HepG2 (cell line): ENCODE data around the gene LMTK2. TPM values are rescaled to one million over a fixed set of nuclear protein-coding genes. Genes with fewer than 3 reads are reported as not detected.

Experiments used
- ATAC-seq: fragments of 200-7000 bp; cut with Tn5 transposase; 3 replicates; pipeline ENCODE4 v1.9.1; 2020; ENCODE audit warnings: mild to moderate bottlenecking, moderate library complexity
- BruUV-seq: library from RNA; stranded (reverse); fragments of 400-500 nt; replicated peaks from 2 replicates; lab custom pipeline; 2021; lab: Mats Ljungman, UMichigan
- CTCF ChIA-PET: fragments of 300-600 bp; formaldehyde crosslinking; extraction: SDS; loops from one replicate; lab custom pipeline; 2021; ENCODE audit warnings: low total read pairs, inconsistent platforms, low intra/inter-chr PET ratio; lab: Yijun Ruan, JAX
- POLR2A ChIA-PET: fragments of 350-600 bp; sonication (Branson Sonifier 250); formaldehyde crosslinking; loops from one replicate; lab custom pipeline; 2020; ENCODE audit warnings: antibody characterized with exemption, inconsistent platforms; lab: Yijun Ruan, JAX
- DNase-seq: peaks from one replicate; pipeline ENCODE4 v3.0.0-alpha.2; 2015; ENCODE audit warnings: low spot score
- FAIRE-seq: peaks from 3 replicates; lab custom pipeline; 2011; peaks lifted over from hg19 to GRCh38; lab: Jason Lieb, UNC
- H2AFZ ChIP-seq: one replicate; pipeline ENCODE4 v1.6.1; 2011; ENCODE audit warnings: low read length, inconsistent platforms
- H3K27ac ChIP-seq: fragments of 300-600 bp; 3 replicates; pipeline ENCODE4 v1.8.0; 2011; ENCODE audit warnings: mixed run types, mild to moderate bottlenecking, mixed read lengths, low read length, inconsistent platforms; ENCODE audit not compliant: insufficient read depth; ENCODE audit errors: extremely low read length
- H3K27me3 ChIP-seq, 2 experiments: fragments of 200-600 bp in 1 of 2; 2 replicates in 1 of 2; 3 replicates in 1 of 2; pipeline versions ENCODE4 v1.6.0 to v1.8.0; 2011; ENCODE audit warnings: low read length in 2 of 2, mild to moderate bottlenecking in 2 of 2, moderate library complexity in 2 of 2, inconsistent platforms in 1 of 2; ENCODE audit not compliant: insufficient read depth in 2 of 2, control insufficient read depth in 1 of 2
- H3K36me3 ChIP-seq, 2 experiments: fragments of 200-600 bp in 1 of 2; replicated peaks in 1 of 2; 2 replicates in 1 of 2; 3 replicates in 1 of 2; pipeline versions ENCODE4 v1.5.1 to v1.8.0; 2011; ENCODE audit warnings: low read length in 2 of 2, inconsistent platforms in 1 of 2; ENCODE audit not compliant: insufficient read depth in 2 of 2, control insufficient read depth in 1 of 2
- H3K4me1 ChIP-seq: 2 replicates; pipeline ENCODE4 v1.5.1; 2012; ENCODE audit warnings: low read length, inconsistent platforms; ENCODE audit not compliant: insufficient read depth
- H3K4me2 ChIP-seq: 2 replicates; pipeline ENCODE4 v1.6.0; 2011; ENCODE audit warnings: low read depth, low read length, inconsistent platforms
- H3K4me3 ChIP-seq, 3 experiments: fragments of 200-600 bp in 1 of 3; sonication (generic), shearing (Covaris generic) in 1 of 3; replicated peaks in 1 of 3; 2 replicates each; pipeline ENCODE4 v1.5.1; 2011 to 2016; ENCODE audit warnings: low read length in 3 of 3, inconsistent platforms in 2 of 3, low read depth in 2 of 3, mild to moderate bottlenecking in 2 of 3, control low read depth in 1 of 3, mixed read lengths in 1 of 3; ENCODE audit not compliant: insufficient read depth in 1 of 3
- H3K79me2 ChIP-seq: one replicate; pipeline ENCODE4 v1.6.1; 2011; ENCODE audit warnings: low read length, inconsistent platforms; ENCODE audit not compliant: insufficient read depth
- H3K9ac ChIP-seq: 2 replicates; pipeline ENCODE4 v1.6.0; 2011; ENCODE audit warnings: mild to moderate bottlenecking, low read depth, low read length, inconsistent platforms; ENCODE audit not compliant: insufficient read depth
- H3K9me3 ChIP-seq: 2 replicates; pipeline ENCODE4 v1.5.1; 2012; ENCODE audit warnings: mild to moderate bottlenecking, low read length
- H4K20me1 ChIP-seq: 2 replicates; pipeline ENCODE4 v1.6.0; 2011; ENCODE audit warnings: inconsistent platforms, mild to moderate bottlenecking, low read length, moderate library complexity; ENCODE audit not compliant: insufficient read depth
- GFI1 ChIP-seq: sonication (generic); formaldehyde crosslinking; IDR thresholded peaks from 2 replicates; pipeline ENCODE4 v1.5.0; 2020; ENCODE audit warnings: missing genetic modification reagents, mild to moderate bottlenecking, borderline replicate concordance
- HNRNPL ChIP-seq: fragments of 200-400 bp; formaldehyde crosslinking; IDR thresholded peaks from 2 replicates; pipeline ENCODE4 v1.6.1; 2017; ENCODE audit warnings: mild to moderate bottlenecking, low read depth, low read length
- MED1 ChIP-seq: sonication (generic); formaldehyde crosslinking; IDR thresholded peaks from 2 replicates; pipeline ENCODE4 v1.4.0; 2020; ENCODE audit warnings: missing genetic modification reagents
- SP5 ChIP-seq: IDR thresholded peaks from 2 replicates; pipeline ENCODE4 v1.6.1; 2016; ENCODE audit warnings: low read depth, borderline replicate concordance
- TSC22D2 ChIP-seq: sonication (generic); formaldehyde crosslinking; IDR thresholded peaks from 2 replicates; pipeline ENCODE4 v1.5.1; 2020; ENCODE audit warnings: missing genetic modification reagents, mild to moderate bottlenecking, borderline replicate concordance
- ZNF513 ChIP-seq: sonication (generic); formaldehyde crosslinking; conservative IDR thresholded peaks from 2 replicates; pipeline ENCODE4 v1.5.0; 2020; ENCODE audit warnings: missing genetic modification reagents
- ZNF713 ChIP-seq: sonication (generic); formaldehyde crosslinking; IDR thresholded peaks from 2 replicates; pipeline ENCODE4 v1.4.0; 2020; ENCODE audit warnings: mild to moderate bottlenecking, missing genetic modification reagents
- ZNF761 ChIP-seq: sonication (generic); formaldehyde crosslinking; conservative IDR thresholded peaks from 2 replicates; pipeline ENCODE4 v1.4.0; 2020; ENCODE audit warnings: mild to moderate bottlenecking, missing genetic modification reagents
- WGBS: methylation state at CpG from one replicate; pipeline ENCODE4 v1.1.6; 2017; ENCODE audit warnings: low lambda C conversion rate; 5-methylcytosine and 5-hydroxymethylcytosine counted together
- in situ Hi-C: cut with HindIII; loops from 2 replicates; pipeline ENCODE4 v1.10.0; 2017; ENCODE audit warnings: low pct_unique_long_range_greater_than_20kb; ENCODE audit not compliant: extremely low pct_ligation_motif_present
- intact Hi-C: fragments of 100-400 bp; cut with micrococcal nuclease; formaldehyde crosslinking; loops from one replicate; pipeline ENCODE4 v1.10.0; 2022; ENCODE audit not compliant: unreplicated experiment
- polyA plus RNA-seq, 8 experiments: library from polyadenylated mRNA; depleted of rRNA in 3 of 8; stranded (reverse) in 7 of 8; unstranded in 1 of 8; fragments of >200 nt; fragmentation: Illumina TruSeq in 4 of 8; extraction: Trizol in 4 of 8; gene quantifications; 2 replicates each; pipeline versions ENCODE4 v1.2.1 to v1.2.3, GENCODE V29; 2011 to 2016; ENCODE audit warnings: low read depth in 4 of 8, missing spikeins in 1 of 8, mixed read lengths in 1 of 8; ENCODE audit not compliant: insufficient read depth in 1 of 8
- total RNA-seq, 5 experiments: library from RNA; depleted of rRNA; stranded (reverse); fragments of >200 nt; fragmentation: Illumina TruSeq; extraction: Trizol; gene quantifications; 2 replicates each; pipeline ENCODE4 v1.2.3, GENCODE V29; 2016; ENCODE audit warnings: low read depth in 1 of 5

LMTK2 gene
- total and polyA plus RNA-seq, 2 of the 13 experiments (the other 11 are each of a cell fraction or from before 2014, with no cell fraction given) = 9.5 to 11.7 TPM

GRCh38 chr7:98086281-98086718 is 20.4 kb upstream of the LMTK2 start:
- H3K27ac ChIP-seq = no peak overlapping the region
- no peaks in the 10 kb centered on the region for H3K79me2 ChIP-seq
- no peak overlapping the region for H3K4me3 ChIP-seq
- H3K9ac ChIP-seq = no peak overlapping the region
- no peaks in the 10 kb centered on the region for H3K9me3 ChIP-seq
- H4K20me1 ChIP-seq = no peaks in the 10 kb centered on the region
- no peaks in the 10 kb centered on the region; a peak in 1 of 5 replicates for H3K27me3 ChIP-seq
- POLR2A ChIA-PET = no interaction called here
- no peak for DNase-seq
- ATAC-seq = peak; percentile 44; the same call in 2 of the 3 replicates
- no peak overlapping the region for H2AFZ ChIP-seq
- no TSS peak for BruUV-seq
- no peaks in the 10 kb centered on the region for H3K36me3 ChIP-seq
- peak overlapping the region; percentile 12; the same call in 1 of the 2 replicates for H3K4me2 ChIP-seq
- no peak for FAIRE-seq
- 38% methylated on average over 7 of the region's 11 CpGs for WGBS
- TF ChIP-seq MED1 (CRISPR knock-in tag) (no peak), HNRNPL (peak; percentile 76), ZNF713 (no peak), GFI1 (CRISPR knock-in tag) (no peak), ZNF761 (CRISPR knock-in tag) (no peak), ZNF513 (no peak), TSC22D2 (CRISPR knock-in tag) (no peak), SP5 (CRISPR knock-in tag) (no peak)
- TF ChIP-seq, all 625 proteins: peak for 1
- H3K4me1 ChIP-seq = peaks cover 14% of the 10 kb centered on the region
- CTCF ChIA-PET = no interaction called here
- in situ Hi-C loops = no loop called here
- intact Hi-C loops = loop anchor here (2.0 kb wide), 1 partner anchor 17 kb away; no protein-coding TSS in a partner anchor
